Muscle layer of colon (tissue), 2 donors: ENCODE data around the gene PPARA.
"Not testable (repeated sequence)": the region's sequence is repeated elsewhere in the genome, so short reads cannot be mapped to it uniquely, and the experiment has no call there.

Experiments
- H3K27ac ChIP-seq: one replicate; pipeline ENCODE4 v1.7.0; 2013; ENCODE audit warnings: low read depth, mild to moderate bottlenecking, low read length, moderate library complexity
- H3K27me3 ChIP-seq, 2 donors: one replicate each; pipeline ENCODE4 v1.7.0; 2013; ENCODE audit warnings: low read length in 2 of 2, mild to moderate bottlenecking in 2 of 2; ENCODE audit not compliant: insufficient read depth in 2 of 2, control insufficient read depth in 1 of 2
- H3K36me3 ChIP-seq: one replicate; pipeline ENCODE4 v1.7.0; 2013; ENCODE audit warnings: mild to moderate bottlenecking, low read length; ENCODE audit not compliant: insufficient read depth
- H3K4me1 ChIP-seq: one replicate; pipeline ENCODE4 v1.7.0; 2013; ENCODE audit warnings: mild to moderate bottlenecking, low read length; ENCODE audit not compliant: insufficient read depth
- H3K4me3 ChIP-seq, 2 donors: one replicate each; pipeline ENCODE4 v1.7.0; 2013; ENCODE audit warnings: low read length in 2 of 2, low read depth in 1 of 2, mild to moderate bottlenecking in 1 of 2, moderate library complexity in 1 of 2
- H3K9ac ChIP-seq: one replicate; pipeline ENCODE4 v1.7.0; 2013; ENCODE audit warnings: low read length
- H3K9me3 ChIP-seq: one replicate; pipeline ENCODE4 v1.7.0; 2013; ENCODE audit warnings: mild to moderate bottlenecking, low read length
- donor health status: abdominal sarcoma.
- donor health status: Adenocarcinoma of cecum.

Gene PPARA

GRCh38 chr22:46192210-46192993, 42.1 kb downstream of the PPARA start:
- no peak overlapping the region for H3K27ac ChIP-seq
- no peaks in the 10 kb centered on the region for H3K9me3 ChIP-seq
- no peaks in the 10 kb centered on the region for H3K4me1 ChIP-seq
- no peak overlapping the region for H3K9ac ChIP-seq
- no peaks in the 10 kb centered on the region for H3K27me3 ChIP-seq
- no peak overlapping the region for H3K4me3 ChIP-seq
- no peaks in the 10 kb centered on the region for H3K36me3 ChIP-seq

- Histone ChIP-seq H3K27ac (no peak overlapping the region), H3K4me3 (no peak overlapping the region)
Measured at GRCh38 chr22:46193898-46194310, 43.6 kb downstream of the PPARA start.

GRCh38 chr22:46195487-46196165, 45.3 kb downstream of the PPARA start:
- Histone ChIP-seq H3K9ac (no peak overlapping the region), H3K36me3 (peaks cover 8% of the 10 kb centered on the region), H3K27me3 (no peaks in the 10 kb centered on the region), H3K27ac (no peak overlapping the region), H3K9me3 (no peaks in the 10 kb centered on the region), H3K4me3 (no peak overlapping the region), H3K4me1 (no peaks in the 10 kb centered on the region)

More at GRCh38 chr22:46193898-46194310, 43.6 kb downstream of the PPARA start:
- Histone ChIP-seq H3K4me1 (no peaks in the 10 kb centered on the region), H3K27me3 (no peaks in the 10 kb centered on the region), H3K36me3 (no peaks in the 10 kb centered on the region), H3K9ac (no peak overlapping the region), H3K9me3 (no peaks in the 10 kb centered on the region)

- Histone ChIP-seq H3K27me3 (no peaks in the 10 kb centered on the region), H3K36me3 (peaks cover 8% of the 10 kb centered on the region), H3K4me1 (no peaks in the 10 kb centered on the region), H3K4me3 (no peak overlapping the region), H3K9ac (no peak overlapping the region), H3K9me3 (no peaks in the 10 kb centered on the region), H3K27ac (no peak overlapping the region)
Measured at GRCh38 chr22:46196278-46196677, 46.0 kb downstream of the PPARA start.

GRCh38 chr22:46198274-46198673, 47.9 kb downstream of the PPARA start:
- H3K4me3 ChIP-seq: no peak overlapping the region
- H3K36me3 ChIP-seq: peaks cover 8% of the 10 kb centered on the region
- no peak overlapping the region for H3K27ac ChIP-seq
- no peaks in the 10 kb centered on the region for H3K9me3 ChIP-seq
- no peak overlapping the region for H3K9ac ChIP-seq
- no peaks in the 10 kb centered on the region for H3K4me1 ChIP-seq
- H3K27me3 ChIP-seq: no peaks in the 10 kb centered on the region

- not testable (repeated sequence) for H3K36me3 ChIP-seq, H3K4me1 ChIP-seq, H3K9ac ChIP-seq, H3K4me3 ChIP-seq, H3K9me3 ChIP-seq, H3K27me3 ChIP-seq, H3K27ac ChIP-seq
Measured at GRCh38 chr22:46198806-46199205, 48.5 kb downstream of the PPARA start.

- Histone ChIP-seq H3K4me3 (no peak overlapping the region), H3K4me1 (no peaks in the 10 kb centered on the region), H3K9me3 (no peaks in the 10 kb centered on the region), H3K27ac (no peak overlapping the region), H3K27me3 (no peaks in the 10 kb centered on the region), H3K36me3 (peaks cover 8% of the 10 kb centered on the region), H3K9ac (no peak overlapping the region)
Measured at GRCh38 chr22:46201059-46201757, 50.9 kb downstream of the PPARA start.

- no peaks in the 10 kb centered on the region for H3K4me1 ChIP-seq
- H3K9ac ChIP-seq: no peak overlapping the region
- H3K4me3 ChIP-seq: no peak overlapping the region
- no peak overlapping the region for H3K27ac ChIP-seq
- no peaks in the 10 kb centered on the region for H3K27me3 ChIP-seq
- H3K36me3 ChIP-seq: peaks cover 8% of the 10 kb centered on the region
- H3K9me3 ChIP-seq: no peaks in the 10 kb centered on the region
Measured at GRCh38 chr22:46202897-46203600, 52.7 kb downstream of the PPARA start.

- Histone ChIP-seq H3K36me3 (peaks cover 8% of the 10 kb centered on the region), H3K27me3 (no peaks in the 10 kb centered on the region), H3K4me1 (no peaks in the 10 kb centered on the region), H3K9ac (no peak overlapping the region), H3K4me3 (no peak overlapping the region), H3K9me3 (no peaks in the 10 kb centered on the region), H3K27ac (no peak overlapping the region)
Measured at GRCh38 chr22:46203601-46203980, 53.3 kb downstream of the PPARA start.

- H3K27ac ChIP-seq: no peak overlapping the region
- H3K4me1 ChIP-seq: no peaks in the 10 kb centered on the region
- no peak overlapping the region for H3K4me3 ChIP-seq
- H3K9ac ChIP-seq: no peak overlapping the region
- no peaks in the 10 kb centered on the region for H3K36me3 ChIP-seq
- H3K27me3 ChIP-seq: no peaks in the 10 kb centered on the region
- no peaks in the 10 kb centered on the region for H3K9me3 ChIP-seq
Measured at GRCh38 chr22:46209262-46209661, 58.9 kb downstream of the PPARA start.

GRCh38 chr22:46212195-46212594, 61.9 kb downstream of the PPARA start:
- Histone ChIP-seq H3K4me3 (no peak overlapping the region), H3K27me3 (no peaks in the 10 kb centered on the region), H3K36me3 (no peaks in the 10 kb centered on the region)

More at GRCh38 chr22:46212195-46212594, 61.9 kb downstream of the PPARA start:
- H3K4me1 ChIP-seq: no peaks in the 10 kb centered on the region
- H3K27ac ChIP-seq: no peak overlapping the region
- H3K9ac ChIP-seq: no peak overlapping the region
- H3K9me3 ChIP-seq: no peaks in the 10 kb centered on the region
